ENCODE measurements around the gene IGSF21. TPM values are rescaled to one million over a fixed set of nuclear protein-coding genes. Genes with fewer than 3 reads are reported as not detected.

IGSF21 gene
- total RNA-seq, 5 donors from 2014 or later (not counting 1 experiment from before 2014, with no cell fraction given), result not detected

GRCh38 chr1:18192974-18193373, 85.4 kb downstream of the IGSF21 start:
- H3K36me3 Mint-ChIP-seq, result no peaks in the 10 kb centered on the region
- DNase-seq (no peak), ATAC-seq (replicated peaks in 1 of 4) (no peak)
- Histone ChIP-seq H3K27ac (ENCODE audit: low read length) (no peak overlapping the region), H3K4me1 (ENCODE audit: control insufficient read depth in 1 of 2, extremely low read depth in 1 of 2, insufficient read depth in 2 of 2, low read length in 2 of 2) (no peaks in the 10 kb centered on the region), H3K9me3 (no peaks in the 10 kb centered on the region), H3K36me3 (ENCODE audit: control insufficient read depth in 2 of 2, extremely low read depth in 1 of 2, insufficient read depth in 1 of 2, low read length in 1 of 2) (no peaks in the 10 kb centered on the region), H3K4me3 (ENCODE audit: control insufficient read depth in 1 of 2, extremely low read depth in 1 of 2, low read length in 1 of 2) (no peak overlapping the region), H3K27me3 (replicated peaks in 1 of 2; ENCODE audit: control insufficient read depth in 2 of 2, extremely low read depth in 1 of 2, insufficient read depth in 2 of 2, low read length in 1 of 2) (peaks cover 0 to 58% of the 10 kb centered on the region in 2 experiments)
- no peak overlapping the region for H3K4me3 Mint-ChIP-seq
- H3K27ac Mint-ChIP-seq, result no peak overlapping the region
- ChIA-PET CTCF (no interaction called here), POLR2A (no interaction called here)
- no peaks in the 10 kb centered on the region for H3K9me3 Mint-ChIP-seq
- H3K4me1 Mint-ChIP-seq, result no peaks in the 10 kb centered on the region
- WGBS (ENCODE audit: insufficient coverage), result 50% methylated on average over 1 of the region's 2 CpGs
- H3K27me3 Mint-ChIP-seq, result peaks cover 26 to 28% of the 10 kb centered on the region in 2 donors

DNA sequence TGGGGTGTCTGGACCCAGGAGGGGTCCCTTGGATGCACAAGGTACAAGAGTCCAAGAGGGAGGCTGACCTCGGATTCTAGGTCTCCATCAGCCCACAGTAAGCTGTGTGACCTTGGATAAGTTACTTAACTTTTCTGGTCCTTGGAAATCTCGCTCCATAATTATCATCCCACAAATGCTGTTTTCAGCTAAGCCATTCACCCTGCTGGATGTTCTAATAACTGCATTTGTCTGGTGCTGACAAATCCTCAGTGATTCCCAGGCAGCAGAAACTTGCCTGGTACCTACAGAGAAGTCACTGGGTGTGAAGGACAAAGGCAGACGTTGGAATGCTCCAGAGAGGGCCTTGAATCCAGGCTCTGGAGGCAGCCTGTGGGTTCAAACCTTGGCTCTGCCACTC, 89.7 kb downstream of the IGSF21 start:
- H3K36me3 ChIP-seq (ENCODE audit: control insufficient read depth in 2 of 2, extremely low read depth in 1 of 2, insufficient read depth in 1 of 2, low read length in 1 of 2), result no peaks in the 10 kb centered on the region
- H3K4me3 ChIP-seq (ENCODE audit: control insufficient read depth in 1 of 2, extremely low read depth in 1 of 2, low read length in 1 of 2), result no peak overlapping the region
- ChIA-PET POLR2A (no interaction called here), CTCF (no interaction called here)
- Mint-ChIP-seq H3K27ac (no peak overlapping the region), H3K36me3 (no peaks in the 10 kb centered on the region), H3K9me3 (no peaks in the 10 kb centered on the region), H3K4me3 (no peak overlapping the region), H3K27me3 (peaks cover 36 to 48% of the 10 kb centered on the region in 2 donors), H3K4me1 (no peaks in the 10 kb centered on the region)
- no peaks in the 10 kb centered on the region for H3K4me1 ChIP-seq (ENCODE audit: control insufficient read depth in 1 of 2, extremely low read depth in 1 of 2, insufficient read depth in 2 of 2, low read length in 2 of 2)
- no peak overlapping the region for H3K27ac ChIP-seq (ENCODE audit: low read length)
- ATAC-seq (replicated peaks in 1 of 4) (no peak), DNase-seq (no peak)
- peaks cover 0 to 53% of the 10 kb centered on the region in 2 experiments for H3K27me3 ChIP-seq (replicated peaks in 1 of 2; ENCODE audit: control insufficient read depth in 2 of 2, extremely low read depth in 1 of 2, insufficient read depth in 2 of 2, low read length in 1 of 2)
- 49% methylated on average over 3 of the region's 3 CpGs for WGBS (ENCODE audit: insufficient coverage)
- H3K9me3 ChIP-seq, result no peaks in the 10 kb centered on the region

GRCh38 chr1:18198260-18198659, 90.7 kb downstream of the IGSF21 start:
- Histone ChIP-seq H3K4me3 (ENCODE audit: control insufficient read depth in 1 of 2, extremely low read depth in 1 of 2, low read length in 1 of 2) (no peak overlapping the region), H3K4me1 (ENCODE audit: control insufficient read depth in 1 of 2, extremely low read depth in 1 of 2, insufficient read depth in 2 of 2, low read length in 2 of 2) (no peaks in the 10 kb centered on the region), H3K27me3 (replicated peaks in 1 of 2; ENCODE audit: control insufficient read depth in 2 of 2, extremely low read depth in 1 of 2, insufficient read depth in 2 of 2, low read length in 1 of 2) (peaks cover 0 to 45% of the 10 kb centered on the region in 2 experiments), H3K9me3 (no peaks in the 10 kb centered on the region), H3K27ac (ENCODE audit: low read length) (no peak overlapping the region), H3K36me3 (ENCODE audit: control insufficient read depth in 2 of 2, extremely low read depth in 1 of 2, insufficient read depth in 1 of 2, low read length in 1 of 2) (no peaks in the 10 kb centered on the region)
- Mint-ChIP-seq H3K27me3 (peaks cover 36 to 46% of the 10 kb centered on the region in 2 donors), H3K27ac (no peak overlapping the region), H3K4me3 (no peak overlapping the region), H3K36me3 (no peaks in the 10 kb centered on the region), H3K9me3 (no peaks in the 10 kb centered on the region), H3K4me1 (no peaks in the 10 kb centered on the region)
- 69% methylated on average over 5 of the region's 10 CpGs for WGBS (ENCODE audit: insufficient coverage)
- ChIA-PET POLR2A (no interaction called here), CTCF (no interaction called here)
- ATAC-seq (replicated peaks in 1 of 4) (no peak), DNase-seq (no peak)

DNA sequence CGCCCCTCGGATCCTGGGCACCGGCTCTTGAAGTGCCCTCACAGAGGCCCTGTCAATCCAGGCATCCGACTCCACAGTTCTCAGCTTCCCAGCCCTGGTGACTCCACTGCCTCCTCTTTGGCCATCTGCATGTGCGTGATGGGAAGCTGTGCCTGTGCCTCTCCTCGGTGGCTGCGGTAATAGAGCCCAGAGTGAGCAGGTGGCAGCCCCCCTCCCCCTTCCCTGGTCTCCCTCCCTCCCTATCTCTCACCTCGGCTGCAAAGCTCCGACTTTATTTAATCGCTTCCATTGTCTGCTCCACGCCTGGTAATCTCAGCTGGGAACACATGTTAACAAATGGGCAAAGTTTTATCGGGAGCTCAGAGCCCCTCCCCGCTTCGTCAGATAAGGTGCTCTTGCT, 91.9 kb downstream of the IGSF21 start:
- Mint-ChIP-seq H3K27ac (no peak overlapping the region), H3K4me3 (no peak overlapping the region), H3K27me3 (peaks cover 36 to 44% of the 10 kb centered on the region in 2 donors), H3K4me1 (no peaks in the 10 kb centered on the region), H3K36me3 (no peaks in the 10 kb centered on the region), H3K9me3 (no peaks in the 10 kb centered on the region)
- no peaks in the 10 kb centered on the region for H3K4me1 ChIP-seq (ENCODE audit: control insufficient read depth in 1 of 2, extremely low read depth in 1 of 2, insufficient read depth in 2 of 2, low read length in 2 of 2)
- no peaks in the 10 kb centered on the region for H3K36me3 ChIP-seq (ENCODE audit: control insufficient read depth in 2 of 2, extremely low read depth in 1 of 2, insufficient read depth in 1 of 2, low read length in 1 of 2)
- no peak for ATAC-seq (replicated peaks in 1 of 4)
- CTCF ChIA-PET, result no interaction called here
- H3K4me3 ChIP-seq (ENCODE audit: control insufficient read depth in 1 of 2, extremely low read depth in 1 of 2, low read length in 1 of 2), result no peak overlapping the region
- WGBS (ENCODE audit: insufficient coverage), result 57% methylated on average over 12 of the region's 14 CpGs
- H3K9me3 ChIP-seq, result no peaks in the 10 kb centered on the region
- no peak for DNase-seq
- POLR2A ChIA-PET, result no interaction called here
- no peak overlapping the region for H3K27ac ChIP-seq (ENCODE audit: low read length)
- peaks cover 0 to 48% of the 10 kb centered on the region in 2 experiments for H3K27me3 ChIP-seq (replicated peaks in 1 of 2; ENCODE audit: control insufficient read depth in 2 of 2, extremely low read depth in 1 of 2, insufficient read depth in 2 of 2, low read length in 1 of 2)

DNA sequence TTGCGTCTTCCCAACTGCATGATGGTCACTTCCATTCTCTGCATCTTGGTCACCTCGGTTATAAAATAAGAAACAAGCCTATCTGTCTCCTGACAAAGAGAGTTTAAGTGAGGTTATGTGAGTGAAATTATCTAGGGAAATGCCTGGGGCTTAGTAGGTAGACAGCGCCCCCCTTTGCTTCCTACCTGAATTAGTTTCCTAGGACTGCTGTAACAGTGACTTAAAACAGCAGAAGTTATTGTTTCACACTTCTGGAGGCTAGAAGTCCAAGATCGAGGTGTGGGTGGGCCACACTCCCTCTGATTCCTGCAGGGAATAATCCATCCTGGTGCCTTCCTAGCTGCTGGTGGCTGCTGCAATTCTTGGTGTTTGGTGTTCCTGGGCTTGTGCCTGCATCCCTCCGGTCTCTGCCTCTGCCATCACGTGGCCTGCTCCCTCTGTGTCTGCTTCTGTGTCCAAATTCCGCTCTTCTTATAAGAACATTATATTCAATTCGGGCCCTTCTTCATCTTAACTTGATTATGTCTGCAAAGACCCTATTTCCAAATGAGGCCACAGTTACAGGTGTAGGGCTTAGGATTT, 92.6 kb downstream of the IGSF21 start:
- Histone ChIP-seq H3K36me3 (ENCODE audit: control insufficient read depth in 2 of 2, extremely low read depth in 1 of 2, insufficient read depth in 1 of 2, low read length in 1 of 2) (no peaks in the 10 kb centered on the region), H3K4me1 (ENCODE audit: control insufficient read depth in 1 of 2, extremely low read depth in 1 of 2, insufficient read depth in 2 of 2, low read length in 2 of 2) (no peaks in the 10 kb centered on the region), H3K27me3 (replicated peaks in 1 of 2; ENCODE audit: control insufficient read depth in 2 of 2, extremely low read depth in 1 of 2, insufficient read depth in 2 of 2, low read length in 1 of 2) (peaks cover 0 to 46% of the 10 kb centered on the region in 2 experiments), H3K4me3 (ENCODE audit: control insufficient read depth in 1 of 2, extremely low read depth in 1 of 2, low read length in 1 of 2) (no peak overlapping the region), H3K9me3 (no peaks in the 10 kb centered on the region), H3K27ac (ENCODE audit: low read length) (no peak overlapping the region)
- H3K4me3 Mint-ChIP-seq, result no peak overlapping the region
- H3K27ac Mint-ChIP-seq, result no peak overlapping the region
- POLR2A ChIA-PET, result no interaction called here
- H3K36me3 Mint-ChIP-seq, result no peaks in the 10 kb centered on the region
- peaks cover 37 to 44% of the 10 kb centered on the region in 2 donors for H3K27me3 Mint-ChIP-seq
- no peaks in the 10 kb centered on the region for H3K9me3 Mint-ChIP-seq
- CTCF ChIA-PET, result no interaction called here
- 53% methylated on average over 3 of the region's 8 CpGs for WGBS (ENCODE audit: insufficient coverage)
- H3K4me1 Mint-ChIP-seq, result no peaks in the 10 kb centered on the region
- ATAC-seq (replicated peaks in 1 of 4) (no peak), DNase-seq (no peak)

DNA sequence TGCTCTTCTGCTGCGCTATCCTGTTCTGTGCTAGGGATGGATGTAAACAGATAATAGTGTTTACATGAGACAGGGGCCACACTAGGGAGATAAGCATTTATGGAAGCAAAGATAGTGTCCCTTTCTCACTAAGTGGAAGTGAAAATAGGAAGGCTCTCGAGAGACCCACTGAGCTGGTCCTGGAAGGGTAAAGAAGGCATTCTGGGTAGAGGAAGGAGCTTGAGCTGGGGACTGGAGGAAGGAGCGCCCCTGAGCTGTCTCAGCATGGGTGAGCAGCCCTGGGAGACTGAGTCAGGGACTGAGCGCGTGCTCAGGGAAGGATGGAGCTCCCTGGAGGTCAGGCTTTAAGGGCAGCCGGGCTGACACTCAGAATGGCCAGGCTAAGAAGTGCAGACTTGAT, 93.3 kb downstream of the IGSF21 start:
- no peak overlapping the region for H3K27ac ChIP-seq (ENCODE audit: low read length)
- WGBS (ENCODE audit: insufficient coverage), result 50% methylated on average over 3 of the region's 6 CpGs
- H3K36me3 ChIP-seq (ENCODE audit: control insufficient read depth in 2 of 2, extremely low read depth in 1 of 2, insufficient read depth in 1 of 2, low read length in 1 of 2), result no peaks in the 10 kb centered on the region
- Mint-ChIP-seq H3K36me3 (no peaks in the 10 kb centered on the region), H3K9me3 (no peaks in the 10 kb centered on the region), H3K4me3 (no peak overlapping the region), H3K27me3 (peaks cover 31 to 38% of the 10 kb centered on the region in 2 donors), H3K4me1 (no peaks in the 10 kb centered on the region), H3K27ac (no peak overlapping the region)
- H3K4me1 ChIP-seq (ENCODE audit: control insufficient read depth in 1 of 2, extremely low read depth in 1 of 2, insufficient read depth in 2 of 2, low read length in 2 of 2), result no peaks in the 10 kb centered on the region
- peaks cover 0 to 40% of the 10 kb centered on the region in 2 experiments for H3K27me3 ChIP-seq (replicated peaks in 1 of 2; ENCODE audit: control insufficient read depth in 2 of 2, extremely low read depth in 1 of 2, insufficient read depth in 2 of 2, low read length in 1 of 2)
- no peaks in the 10 kb centered on the region for H3K9me3 ChIP-seq
- no peak overlapping the region for H3K4me3 ChIP-seq (ENCODE audit: control insufficient read depth in 1 of 2, extremely low read depth in 1 of 2, low read length in 1 of 2)
- no peak for DNase-seq
- ChIA-PET CTCF (no interaction called here), POLR2A (no interaction called here)
- ATAC-seq (replicated peaks in 1 of 4), result no peak

Measured in T-cell (primary cell).